GM19438 (cell line): Measurements from ENCODE around the gene SOX11.

ENCODE experiments used
- ATAC-seq: cut with Tn5 transposase; IDR thresholded peaks from one replicate; pipeline ENCODE4 v1.9.1; 2021; ENCODE audit warnings: low read depth; ENCODE audit not compliant: unreplicated experiment

The SOX11 gene

DNA sequence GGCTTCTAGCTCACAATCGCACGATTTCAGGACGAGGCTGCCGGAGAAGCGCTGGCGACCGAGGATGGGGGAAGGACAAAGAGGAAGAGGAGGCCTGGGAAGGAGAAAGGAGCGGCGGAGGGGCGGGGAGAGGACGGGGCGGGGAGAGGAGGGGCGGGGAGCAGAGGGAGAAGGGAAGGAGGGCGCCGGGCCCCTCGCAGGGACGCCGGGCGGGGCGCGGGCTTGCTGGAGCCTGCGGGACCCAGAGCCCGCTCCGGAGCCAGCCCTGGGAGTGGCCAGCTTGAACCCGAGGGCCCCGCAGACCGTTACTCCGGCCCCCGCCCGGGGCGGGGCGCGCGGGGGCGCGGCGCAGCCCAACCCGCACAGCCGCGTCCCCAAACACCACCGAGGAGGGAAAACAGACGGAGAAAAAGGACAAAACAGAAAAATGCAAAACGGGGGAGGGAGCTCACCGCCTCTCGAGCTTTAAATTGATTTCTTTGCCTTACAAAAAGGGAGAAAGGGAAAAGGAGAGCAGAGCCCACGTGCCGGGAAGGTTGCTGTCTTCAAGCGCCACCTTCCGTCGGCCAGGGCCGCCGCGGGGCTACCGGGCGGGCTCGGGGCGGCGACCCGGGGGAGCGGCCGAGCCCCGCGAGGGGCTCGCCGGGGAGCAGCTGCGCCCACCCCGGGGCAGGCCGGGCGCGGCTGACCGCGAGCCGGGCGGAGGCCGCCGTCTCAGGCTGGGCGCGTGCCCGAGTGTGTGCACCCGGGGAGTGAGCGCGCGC, 781 bp upstream of the SOX11 start:
- no peak for ATAC-seq

- ATAC-seq, result no peak
Observed at GRCh38 chr2:5692561-5693286, 540 bp downstream of the SOX11 start.

GRCh38 chr2:5693287-5694201, 1.4 kb downstream of the SOX11 start:
- no peak for ATAC-seq

- no peak for ATAC-seq
Observed at GRCh38 chr2:5694306-5694705, 2.1 kb downstream of the SOX11 start.

GRCh38 chr2:5695654-5696403, 3.6 kb downstream of the SOX11 start:
- ATAC-seq, result no peak

DNA sequence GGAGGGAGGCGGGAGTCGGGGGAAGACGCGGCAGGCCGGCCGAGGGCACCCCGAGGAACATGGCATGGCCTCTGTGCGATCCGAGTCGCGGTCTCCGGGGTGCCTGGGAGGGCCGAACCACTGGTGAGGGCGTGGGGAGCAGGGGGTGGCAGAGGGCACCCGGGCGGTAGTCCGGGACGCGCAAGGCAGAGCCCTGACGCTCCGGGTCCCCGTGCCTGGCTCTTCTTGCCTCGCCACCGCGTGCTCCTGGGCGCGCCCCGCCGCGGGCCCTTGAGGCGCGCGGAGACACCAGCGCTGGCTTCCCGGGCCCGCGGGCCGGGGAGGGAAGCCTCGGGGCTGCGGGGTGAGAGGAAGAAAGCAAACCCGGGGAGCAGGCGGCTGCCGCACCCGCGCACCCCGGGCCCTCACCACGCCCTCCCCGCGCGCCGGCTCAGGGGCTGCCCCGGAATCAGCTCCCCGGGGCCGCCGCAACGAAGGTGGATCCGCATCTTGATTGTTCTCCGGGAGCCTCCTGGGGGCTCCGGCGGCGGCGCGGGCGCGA, 4.3 kb downstream of the SOX11 start:
- ATAC-seq, result no peak

GRCh38 chr2:5696945-5697521, 4.8 kb downstream of the SOX11 start:
- ATAC-seq, result no peak

- no peak for ATAC-seq
Observed at GRCh38 chr2:5697562-5697961, 5.4 kb downstream of the SOX11 start.

DNA sequence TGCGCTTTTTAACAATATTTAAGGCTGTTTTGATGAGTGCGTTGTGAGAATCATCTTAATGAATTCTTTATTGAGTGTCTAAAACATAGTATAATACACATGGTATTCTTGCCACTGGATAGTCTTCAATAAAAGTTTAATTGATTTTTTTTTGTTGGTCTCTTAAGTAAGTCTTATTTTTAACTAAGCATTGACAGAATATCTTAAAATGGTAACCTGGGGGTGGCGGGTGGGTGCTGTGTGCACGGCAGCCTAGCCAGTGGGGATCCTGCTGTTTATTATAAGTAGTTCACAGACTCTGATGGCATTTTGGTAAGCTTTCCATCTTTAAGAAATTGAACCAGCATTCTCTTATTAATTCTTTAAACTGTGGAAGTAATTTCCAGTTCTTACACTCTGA, 6.0 kb downstream of the SOX11 start:
- no peak for ATAC-seq

DNA sequence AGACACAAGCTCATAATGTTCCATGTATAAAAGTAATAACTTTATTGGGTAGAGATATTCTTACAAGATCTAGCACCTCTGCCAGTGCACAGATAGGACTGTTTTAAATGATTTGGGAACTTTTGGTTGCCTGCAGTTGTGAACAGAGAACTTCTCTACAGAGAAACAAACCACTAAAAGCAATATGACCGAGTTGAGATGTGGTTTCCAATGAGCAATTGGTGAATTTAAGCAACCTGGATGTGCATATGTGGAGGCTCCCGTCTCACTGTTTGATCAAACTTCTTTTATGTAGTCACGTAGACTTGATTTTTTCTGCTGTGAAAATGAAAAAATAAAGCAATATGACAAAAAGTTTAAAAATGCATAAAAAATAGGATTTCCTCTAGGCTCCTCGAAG, 7.8 kb downstream of the SOX11 start:
- ATAC-seq, result no peak

GRCh38 chr2:5700551-5700950, 8.4 kb downstream of the SOX11 start:
- ATAC-seq, result no peak

GRCh38 chr2:5701266-5701665, 9.1 kb downstream of the SOX11 start:
- no peak for ATAC-seq

DNA sequence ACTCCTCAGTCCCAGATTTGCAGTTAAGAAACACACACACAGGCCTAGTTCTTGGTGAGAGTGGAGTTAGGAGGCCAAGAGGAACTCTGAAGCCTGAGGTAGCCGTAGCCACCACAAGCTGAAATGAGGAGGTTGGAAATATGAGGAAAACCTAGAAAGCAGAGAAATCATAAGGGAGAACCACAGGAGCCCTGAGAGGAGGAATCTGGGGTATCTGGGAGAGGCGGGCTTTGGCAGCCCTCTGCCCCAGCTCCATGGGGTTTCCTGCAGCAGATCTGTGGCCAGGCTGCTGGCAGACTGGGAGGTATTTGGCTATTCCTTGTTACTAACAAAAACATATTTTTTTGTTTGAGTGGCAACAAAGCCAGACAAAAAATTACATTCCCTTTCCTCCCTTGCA, 11.0 kb downstream of the SOX11 start:
- no peak for ATAC-seq

DNA sequence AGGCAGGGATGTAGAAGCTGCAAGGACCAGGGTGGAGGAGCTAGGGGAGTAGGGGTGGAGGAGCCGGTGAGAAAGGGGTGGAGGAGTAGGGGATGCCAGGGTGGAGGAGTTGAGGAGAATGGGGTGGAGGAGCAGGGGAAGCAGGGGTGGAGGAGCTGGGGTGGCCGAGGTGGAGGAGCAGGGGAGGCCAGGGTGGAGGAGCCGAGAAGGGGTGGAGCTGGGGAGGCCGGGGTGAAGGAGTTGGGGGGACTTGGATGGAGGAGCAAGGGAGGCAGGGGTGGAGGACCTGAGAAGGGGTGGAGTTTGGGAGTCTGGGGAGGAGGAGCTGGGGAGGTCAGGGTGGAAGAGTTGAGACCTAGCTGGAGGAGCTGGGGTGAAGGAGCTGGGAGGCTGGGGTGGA, 13.3 kb downstream of the SOX11 start:
- no peak for ATAC-seq

GRCh38 chr2:5706717-5707455, 14.7 kb downstream of the SOX11 start:
- no peak for ATAC-seq

GRCh38 chr2:5710615-5711014, 18.4 kb downstream of the SOX11 start:
- ATAC-seq, result no peak

DNA sequence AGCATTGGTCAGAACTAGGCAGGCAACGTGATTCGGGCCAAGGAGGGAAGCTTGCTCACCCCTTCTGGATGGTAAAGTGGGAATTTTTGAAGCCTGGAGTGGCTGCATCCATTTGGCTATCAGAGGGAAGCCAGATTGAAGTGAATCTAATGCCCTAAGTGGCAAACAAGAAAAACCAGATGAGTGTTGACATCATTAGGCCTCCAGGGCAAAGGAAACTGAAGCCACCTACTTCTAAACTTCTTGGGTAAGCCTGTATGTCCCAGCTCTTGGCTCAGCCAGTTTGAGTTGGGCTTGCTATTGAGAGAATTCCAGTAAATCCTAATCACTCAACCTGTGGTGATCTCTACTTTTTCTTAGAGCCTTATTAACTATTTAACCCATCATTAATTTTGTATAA, 20.9 kb downstream of the SOX11 start:
- no peak for ATAC-seq

GRCh38 chr2:5719629-5720334, 27.6 kb downstream of the SOX11 start:
- ATAC-seq, result no peak

GRCh38 chr2:5720426-5720825, 28.2 kb downstream of the SOX11 start:
- no peak for ATAC-seq
